HEK293 (cell line): ENCODE data around the gene FAM193A.

Experiments used
- CTCF ChIA-PET: fragments of 350-600 bp; formaldehyde crosslinking; extraction: SDS; loops from one replicate; lab custom pipeline; 2021; ENCODE audit warnings: antibody characterized with exemption; lab: Yijun Ruan, JAX
- POLR2A ChIA-PET: fragments of 300-600 bp; formaldehyde crosslinking; extraction: SDS; loops from one replicate; lab custom pipeline; 2020; ENCODE audit warnings: antibody characterized with exemption, inconsistent platforms; lab: Yijun Ruan, JAX
- H3K27ac ChIP-seq: fragments of 200-500 bp; sonication (Bioruptor generic); 2 replicates; pipeline ENCODE4 v1.5.1; 2014; ENCODE audit warnings: low read depth, low read length, control low read depth, inconsistent platforms; ENCODE audit errors: extremely low read depth
- H3K36me3 ChIP-seq, 2 experiments: fragments of 200-500 bp in 1 of 2; sonication (Bioruptor generic) in 1 of 2; 1 replicate in 1 of 2; 2 replicates in 1 of 2; pipeline ENCODE4 v1.5.1; 2014 to 2017; ENCODE audit warnings: inconsistent platforms in 2 of 2, low read length in 2 of 2; ENCODE audit not compliant: control insufficient read depth in 2 of 2, insufficient read depth in 1 of 2
- H3K4me1 ChIP-seq: fragments of 200-500 bp; sonication (Bioruptor generic); 2 replicates; pipeline ENCODE4 v1.5.1; 2014; ENCODE audit warnings: mild to moderate bottlenecking, low read length, inconsistent platforms; ENCODE audit not compliant: control insufficient read depth, insufficient read depth
- H3K4me3 ChIP-seq: 2 replicates; pipeline ENCODE4 v1.5.1; 2011; ENCODE audit warnings: low read depth, mild to moderate bottlenecking, control low read depth, low read length, moderate library complexity
- H3K9me3 ChIP-seq: fragments of 200-500 bp; sonication (Bioruptor generic); 2 replicates; pipeline ENCODE4 v1.5.1; 2014; ENCODE audit warnings: low read depth, low read length, inconsistent platforms; ENCODE audit not compliant: control insufficient read depth, insufficient read depth
- BCL6B ChIP-seq: fragments of 450-650 bp; formaldehyde crosslinking; IDR thresholded peaks from 2 replicates; pipeline ENCODE4 v1.5.1; 2017; ENCODE audit warnings: missing biosample characterization, missing genetic modification characterization
- GLI2 ChIP-seq: fragments of 450-650 bp; formaldehyde crosslinking; IDR thresholded peaks from 2 replicates; pipeline ENCODE4; 2017; ENCODE audit warnings: missing biosample characterization, missing genetic modification characterization, low read depth, borderline replicate concordance
- MZF1 ChIP-seq: fragments of 450-650 bp; formaldehyde crosslinking; IDR thresholded peaks from 2 replicates; pipeline ENCODE4 v1.5.1; 2017; ENCODE audit warnings: missing biosample characterization, missing genetic modification characterization, borderline replicate concordance
- RBAK ChIP-seq: fragments of 450-650 bp; formaldehyde crosslinking; IDR thresholded peaks from 2 replicates; pipeline ENCODE4 v1.5.1; 2016; ENCODE audit warnings: missing biosample characterization, missing genetic modification characterization
- REPIN1 ChIP-seq: fragments of 450-650 bp; formaldehyde crosslinking; IDR thresholded peaks from 2 replicates; pipeline ENCODE4 v1.5.1; 2017; ENCODE audit warnings: missing biosample characterization, missing genetic modification characterization, low read depth
- REST ChIP-seq: fragments of 450-650 bp; formaldehyde crosslinking; IDR thresholded peaks from 2 replicates; pipeline ENCODE4 v1.5.1; 2016; ENCODE audit warnings: missing biosample characterization, missing genetic modification characterization
- SCRT2 ChIP-seq: fragments of 450-650 bp; formaldehyde crosslinking; IDR thresholded peaks from 2 replicates; pipeline ENCODE4 v1.5.1; 2016; ENCODE audit warnings: missing biosample characterization, missing genetic modification characterization
- ZBTB26 ChIP-seq: fragments of 450-650 bp; formaldehyde crosslinking; optimal IDR thresholded peaks from 2 replicates; pipeline ENCODE3; 2016; ENCODE audit warnings: missing biosample characterization, mild to moderate bottlenecking, missing genetic modification characterization
- ZBTB48 ChIP-seq: fragments of 450-650 bp; formaldehyde crosslinking; IDR thresholded peaks from 2 replicates; pipeline ENCODE4 v1.5.1; 2016; ENCODE audit warnings: missing biosample characterization, missing genetic modification characterization
- ZEB2 ChIP-seq: fragments of 450-650 bp; formaldehyde crosslinking; IDR thresholded peaks from 2 replicates; pipeline ENCODE4 v1.5.1; 2016; ENCODE audit warnings: missing biosample characterization, missing genetic modification characterization
- ZFHX2 ChIP-seq: fragments of 450-650 bp; formaldehyde crosslinking; conservative IDR thresholded peaks from 2 replicates; pipeline ENCODE4 v1.5.1; 2016; ENCODE audit warnings: missing biosample characterization, missing genetic modification characterization
- ZNF132 ChIP-seq: fragments of 450-650 bp; formaldehyde crosslinking; IDR thresholded peaks from 2 replicates; pipeline ENCODE4 v1.5.1; 2017; ENCODE audit warnings: missing biosample characterization, missing genetic modification characterization, borderline replicate concordance
- ZNF16 ChIP-seq: fragments of 450-650 bp; formaldehyde crosslinking; IDR thresholded peaks from 2 replicates; pipeline ENCODE4 v1.5.1; 2016; ENCODE audit warnings: low read depth, missing biosample characterization, missing genetic modification characterization
- ZNF169 ChIP-seq: fragments of 450-650 bp; formaldehyde crosslinking; IDR thresholded peaks from 2 replicates; pipeline ENCODE4 v1.5.1; 2016; ENCODE audit warnings: missing biosample characterization, missing genetic modification characterization
- ZNF311 ChIP-seq: fragments of 450-650 bp; formaldehyde crosslinking; IDR thresholded peaks from 2 replicates; pipeline ENCODE4 v1.5.1; 2017; ENCODE audit warnings: missing biosample characterization, missing genetic modification characterization, borderline replicate concordance
- ZNF391 ChIP-seq: fragments of 450-650 bp; formaldehyde crosslinking; IDR thresholded peaks from 2 replicates; pipeline ENCODE4 v1.5.1; 2016; ENCODE audit warnings: low read depth, missing biosample characterization, missing genetic modification characterization, borderline replicate concordance
- ZNF426 ChIP-seq: fragments of 450-650 bp; formaldehyde crosslinking; IDR thresholded peaks from 2 replicates; pipeline ENCODE4 v1.5.1; 2017; ENCODE audit warnings: missing biosample characterization, missing genetic modification characterization, mild to moderate bottlenecking, inconsistent platforms, moderate library complexity
- ZNF529 ChIP-seq: fragments of 450-650 bp; formaldehyde crosslinking; IDR thresholded peaks from 2 replicates; pipeline ENCODE4 v1.5.1; 2017; ENCODE audit warnings: missing genetic modification characterization, missing biosample characterization; ENCODE audit not compliant: insufficient replicate concordance
- ZNF549 ChIP-seq: fragments of 450-650 bp; IDR thresholded peaks from 2 replicates; pipeline ENCODE4 v1.5.1; 2018; ENCODE audit warnings: missing biosample characterization, missing genetic modification characterization, mild to moderate bottlenecking, inconsistent platforms, moderate library complexity
- ZNF747 ChIP-seq: fragments of 450-650 bp; formaldehyde crosslinking; IDR thresholded peaks from 2 replicates; pipeline ENCODE4 v1.5.1; 2016; ENCODE audit warnings: missing biosample characterization, missing genetic modification characterization

The FAM193A gene

GRCh38 chr4:2647403-2648158, 111.1 kb downstream of the FAM193A start:
- no peak overlapping the region for H3K27ac ChIP-seq
- no peak overlapping the region for H3K4me3 ChIP-seq
- peaks cover 0 to 83% of the 10 kb centered on the region in 2 experiments; a peak in 2 of 3 replicates for H3K36me3 ChIP-seq
- POLR2A ChIA-PET = no interaction called here
- H3K4me1 ChIP-seq = no peaks in the 10 kb centered on the region
- TF ChIP-seq ZNF169 (tag by site-specific recombination) (no peak), ZNF391 (tag by site-specific recombination) (no peak), SCRT2 (tag by site-specific recombination) (peak; percentile 50; the same call in 1 of the 2 replicates)
- TF ChIP-seq, all 188 proteins: peak for 1
- CTCF ChIA-PET = no interaction called here
- H3K9me3 ChIP-seq = no peaks in the 10 kb centered on the region

GRCh38 chr4:2648159-2648814, 111.8 kb downstream of the FAM193A start:
- no peak overlapping the region for H3K4me3 ChIP-seq
- H3K27ac ChIP-seq = no peak overlapping the region
- no peaks in the 10 kb centered on the region for H3K4me1 ChIP-seq
- no peaks in the 10 kb centered on the region for H3K9me3 ChIP-seq
- POLR2A ChIA-PET = no interaction called here
- H3K36me3 ChIP-seq = peaks cover 0 to 82% of the 10 kb centered on the region in 2 experiments; a peak in 2 of 3 replicates
- TF ChIP-seq ZNF16 (tag by site-specific recombination) (no peak), ZNF529 (tag by site-specific recombination) (no peak), ZEB2 (tag by site-specific recombination) (no peak), ZNF747 (no peak), RBAK (tag by site-specific recombination) (no peak), ZFHX2 (tag by site-specific recombination) (no peak), ZNF311 (no peak), ZNF549 (no peak), MZF1 (tag by site-specific recombination) (no peak), ZNF426 (tag by site-specific recombination) (no peak), BCL6B (no peak), REST (tag by site-specific recombination) (no peak), ZBTB26 (tag by site-specific recombination) (no peak), ZBTB48 (no peak), REPIN1 (tag by site-specific recombination) (no peak), GLI2 (tag by site-specific recombination) (no peak), ZNF132 (tag by site-specific recombination) (no peak)
- CTCF ChIA-PET = interaction anchor here (0.6 kb wide), 1 partner anchor 70 kb away, joined by 3 read pairs; no protein-coding TSS in a partner anchor
